GM23338 (cell line): ENCODE results near the gene C1orf21. TPM values are rescaled to one million over a fixed set of nuclear protein-coding genes. Genes with fewer than 3 reads are reported as not detected.

Experiments used
- ATAC-seq: fragments of 200-7000 bp; cut with Tn5 transposase; 3 replicates; pipeline ENCODE4 v1.9.1; 2020
- DNase-seq: peaks from one replicate; pipeline ENCODE4 v3.0.0-alpha.2; 2015; ENCODE audit warnings: low spot score
- H2AFZ ChIP-seq: fragments of 200-600 bp; sonication (generic); 2 replicates; pipeline ENCODE4 v1.8.0; 2016; ENCODE audit warnings: antibody characterized with exemption, mild to moderate bottlenecking, moderate library complexity
- H3F3A ChIP-seq: fragments of 200-600 bp; sonication (generic); replicated peaks from 2 replicates; pipeline ENCODE4 v1.8.0; 2017; ENCODE audit warnings: antibody characterized with exemption, mixed run types, low read depth
- H3K27ac ChIP-seq: fragments of 200-600 bp; sonication (generic); 2 replicates; pipeline ENCODE4 v1.6.1; 2016; ENCODE audit warnings: low read depth
- H3K27me3 ChIP-seq: fragments of 200-600 bp; sonication (generic); 2 replicates; pipeline ENCODE4 v1.8.0; 2016; ENCODE audit warnings: mild to moderate bottlenecking, mixed run types, moderate library complexity; ENCODE audit not compliant: insufficient read depth
- H3K36me3 ChIP-seq: fragments of 200-600 bp; sonication (generic); 2 replicates; pipeline ENCODE4 v1.8.0; 2016; ENCODE audit warnings: mild to moderate bottlenecking; ENCODE audit not compliant: insufficient read depth
- H3K4me1 ChIP-seq: fragments of 200-600 bp; sonication (generic); 2 replicates; pipeline ENCODE4 v1.8.0; 2016; ENCODE audit warnings: mild to moderate bottlenecking, moderate library complexity; ENCODE audit not compliant: insufficient read depth
- H3K4me2 ChIP-seq: fragments of 200-600 bp; sonication (generic); 2 replicates; pipeline ENCODE4 v1.7.1; 2017; ENCODE audit warnings: mixed run types
- H3K4me3 ChIP-seq: fragments of 200-600 bp; sonication (generic); 2 replicates; pipeline ENCODE4 v1.6.1; 2016; ENCODE audit warnings: mixed run types
- H3K79me2 ChIP-seq: fragments of 200-600 bp; sonication (generic); replicated peaks from 2 replicates; pipeline ENCODE4 v1.8.0; 2017; ENCODE audit warnings: mild to moderate bottlenecking; ENCODE audit not compliant: insufficient read depth
- H3K9me2 ChIP-seq: fragments of 200-600 bp; sonication (generic); 2 replicates; pipeline ENCODE4 v1.8.0; 2017; ENCODE audit not compliant: insufficient read depth
- H4K20me1 ChIP-seq: fragments of 200-600 bp; sonication (generic); replicated peaks from 2 replicates; pipeline ENCODE4 v1.8.0; 2017; ENCODE audit warnings: mild to moderate bottlenecking; ENCODE audit not compliant: insufficient read depth
- H3K27ac Mint-ChIP-seq: 2 replicates; pipeline ENCODE4 v1.8.0; 2020; ENCODE audit warnings: inconsistent platforms, mild to moderate bottlenecking, moderate library complexity, mixed read lengths
- H3K27me3 Mint-ChIP-seq: 3 replicates; pipeline ENCODE4 v1.8.0; 2022; ENCODE audit warnings: low read depth, mild to moderate bottlenecking, moderate library complexity, mixed read lengths, inconsistent platforms; ENCODE audit not compliant: insufficient read depth, poor library complexity
- H3K36me3 Mint-ChIP-seq: 3 replicates; pipeline ENCODE4 v1.8.0; 2021; ENCODE audit warnings: low read depth, mild to moderate bottlenecking, inconsistent platforms, moderate library complexity, mixed read lengths
- H3K4me1 Mint-ChIP-seq: 3 replicates; pipeline ENCODE4 v1.8.0; 2020; ENCODE audit warnings: mild to moderate bottlenecking, inconsistent platforms, mixed read lengths
- H3K4me3 Mint-ChIP-seq: 3 replicates; pipeline ENCODE4 v1.8.0; 2021; ENCODE audit warnings: moderate library complexity, mild to moderate bottlenecking, inconsistent platforms, mixed read lengths
- H3K9me3 Mint-ChIP-seq: 3 replicates; pipeline ENCODE4 v1.8.0; 2020; ENCODE audit warnings: moderate library complexity, mild to moderate bottlenecking, inconsistent platforms, mixed read lengths
- CREB1 ChIP-seq: fragments of 250-450 bp; sonication (Bioruptor Pico); IDR thresholded peaks from 2 replicates; pipeline ENCODE4 v1.5.0; 2020; ENCODE audit warnings: low read depth, mild to moderate bottlenecking, moderate library complexity
- ETS1 ChIP-seq: IDR thresholded peaks from 2 replicates; pipeline ENCODE4 v1.6.1; 2016; ENCODE audit warnings: antibody characterized with exemption
- EZH2 ChIP-seq: fragments of 200-600 bp; sonication (generic); IDR thresholded peaks from one replicate; pipeline ENCODE4 v1.8.0; 2017; ENCODE audit warnings: antibody characterized with exemption, mild to moderate bottlenecking, low read depth; ENCODE audit not compliant: unreplicated experiment
- EZH2phosphoT487 ChIP-seq: fragments of 200-600 bp; sonication (generic); IDR thresholded peaks from one replicate; pipeline ENCODE4 v1.8.1; 2018; ENCODE audit warnings: antibody characterized with exemption; ENCODE audit not compliant: unreplicated experiment
- JUNB ChIP-seq: IDR thresholded peaks from one replicate; pipeline ENCODE4 v1.6.1; 2016; ENCODE audit warnings: antibody characterized with exemption; ENCODE audit not compliant: unreplicated experiment
- NANOG ChIP-seq: IDR thresholded peaks from 2 replicates; pipeline ENCODE4 v1.6.1; 2016; ENCODE audit warnings: antibody characterized with exemption, borderline replicate concordance
- POLR2AphosphoS5 ChIP-seq: IDR thresholded peaks from 2 replicates; pipeline ENCODE4 v1.6.1; 2016; ENCODE audit warnings: antibody characterized with exemption, low read depth
- REST ChIP-seq: IDR thresholded peaks from one replicate; pipeline ENCODE4 v1.6.1; 2018; ENCODE audit warnings: antibody characterized with exemption; ENCODE audit not compliant: unreplicated experiment
- STAT1 ChIP-seq: IDR thresholded peaks from one replicate; pipeline ENCODE4 v1.6.1; 2016; ENCODE audit warnings: antibody characterized with exemption; ENCODE audit not compliant: unreplicated experiment
- ZNF114 ChIP-seq: fragments of 250-450 bp; sonication (Bioruptor Pico); IDR thresholded peaks from 2 replicates; pipeline ENCODE4 v1.5.0; 2020; ENCODE audit warnings: mild to moderate bottlenecking, moderate library complexity
- ZNF331 ChIP-seq: fragments of 250-450 bp; sonication (Bioruptor Pico); IDR thresholded peaks from 2 replicates; pipeline ENCODE4 v1.5.0; 2020; ENCODE audit warnings: low read depth, mild to moderate bottlenecking, moderate library complexity
- ZNF462 ChIP-seq: fragments of 250-450 bp; sonication (Bioruptor Pico); IDR thresholded peaks from 2 replicates; pipeline ENCODE4 v1.5.0; 2020; ENCODE audit warnings: mild to moderate bottlenecking, moderate library complexity
- polyA plus RNA-seq: library from polyadenylated mRNA; unstranded; fragments of >200 nt; fragmentation: Nextera tagmentation; extraction: Ambion mirVana; gene quantifications from 2 replicates; pipeline ENCODE4 v1.2.1, GENCODE V29; 2016
- total RNA-seq: library from RNA; depleted of rRNA; stranded (reverse); fragments of >200 nt; shearing (Covaris generic); gene quantifications from 2 replicates; pipeline ENCODE4 v1.2.3, GENCODE V29; 2014
- TF ChIP-seq, protein P1 (sequence below), 2 experiments: fragments of 200-600 bp in 1 of 2; sonication (generic) in 1 of 2; conservative IDR thresholded peaks; 2 replicates each; pipeline versions ENCODE4 v1.5.1 to v1.6.1; 2016 to 2017; ENCODE audit warnings: antibody characterized with exemption in 2 of 2, low read depth in 2 of 2, mild to moderate bottlenecking in 2 of 2, moderate library complexity in 1 of 2

Gene C1orf21
- total and polyA plus RNA-seq, 2 experiments from 2014 or later, result 28.0 to 40.4 TPM

GRCh38 chr1:184362876-184363275 is 24.0 kb upstream of the C1orf21 start:
- no peak overlapping the region for H3K4me3 ChIP-seq
- no peak for ATAC-seq
- H3K4me2 ChIP-seq, result no peak overlapping the region
- Mint-ChIP-seq H3K4me3 (no peak overlapping the region), H3K36me3 (no peaks in the 10 kb centered on the region), H3K27me3 (no peaks in the 10 kb centered on the region), H3K4me1 (no peaks in the 10 kb centered on the region), H3K9me3 (no peaks in the 10 kb centered on the region), H3K27ac (no peak overlapping the region)
- no peaks in the 10 kb centered on the region for H4K20me1 ChIP-seq
- H3K27me3 ChIP-seq, result no peaks in the 10 kb centered on the region
- DNase-seq, result no peak
- no peaks in the 10 kb centered on the region for H3K79me2 ChIP-seq
- H3F3A ChIP-seq, result no peaks in the 10 kb centered on the region
- TF ChIP-seq NANOG, result no peak
- no peak for TF ChIP-seq POLR2AphosphoS5
- TF ChIP-seq ZNF331 (CRISPR knock-in tag), result no peak
- no peak for TF ChIP-seq ZNF114 (CRISPR knock-in tag)
- no peak for TF ChIP-seq ETS1
- TF ChIP-seq ZNF462 (CRISPR knock-in tag), result no peak
- TF ChIP-seq JUNB, result no peak
- TF ChIP-seq EZH2, result no peak
- TF ChIP-seq CREB1 (CRISPR knock-in tag), result no peak
- no peak for TF ChIP-seq STAT1
- no peak for TF ChIP-seq REST
- TF ChIP-seq EZH2phosphoT487, result no peak
- TF ChIP-seq, protein P1, sequence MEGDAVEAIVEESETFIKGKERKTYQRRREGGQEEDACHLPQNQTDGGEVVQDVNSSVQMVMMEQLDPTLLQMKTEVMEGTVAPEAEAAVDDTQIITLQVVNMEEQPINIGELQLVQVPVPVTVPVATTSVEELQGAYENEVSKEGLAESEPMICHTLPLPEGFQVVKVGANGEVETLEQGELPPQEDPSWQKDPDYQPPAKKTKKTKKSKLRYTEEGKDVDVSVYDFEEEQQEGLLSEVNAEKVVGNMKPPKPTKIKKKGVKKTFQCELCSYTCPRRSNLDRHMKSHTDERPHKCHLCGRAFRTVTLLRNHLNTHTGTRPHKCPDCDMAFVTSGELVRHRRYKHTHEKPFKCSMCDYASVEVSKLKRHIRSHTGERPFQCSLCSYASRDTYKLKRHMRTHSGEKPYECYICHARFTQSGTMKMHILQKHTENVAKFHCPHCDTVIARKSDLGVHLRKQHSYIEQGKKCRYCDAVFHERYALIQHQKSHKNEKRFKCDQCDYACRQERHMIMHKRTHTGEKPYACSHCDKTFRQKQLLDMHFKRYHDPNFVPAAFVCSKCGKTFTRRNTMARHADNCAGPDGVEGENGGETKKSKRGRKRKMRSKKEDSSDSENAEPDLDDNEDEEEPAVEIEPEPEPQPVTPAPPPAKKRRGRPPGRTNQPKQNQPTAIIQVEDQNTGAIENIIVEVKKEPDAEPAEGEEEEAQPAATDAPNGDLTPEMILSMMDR (conservative IDR thresholded peaks at IDR 0.05; ENCODE audit: low read depth in 2 of 2), result no peak
- H3K27ac ChIP-seq, result no peak overlapping the region
- no peak overlapping the region for H2AFZ ChIP-seq
- 0 out of 2 replicates have a peak, but pooled peaks cover 5% of the 10 kb centered on the region for H3K4me1 ChIP-seq
- no peaks in the 10 kb centered on the region; the same call in 1 of the 2 replicates for H3K9me2 ChIP-seq
- H3K36me3 ChIP-seq, result no peaks in the 10 kb centered on the region
